Esophagus muscularis mucosa (tissue), 4 donors: ENCODE results near the gene TUBA1B. TPM values are rescaled to one million over a fixed set of nuclear protein-coding genes. Genes with fewer than 3 reads are reported as not detected.

Experiments
- DNase-seq: peaks from one replicate; pipeline ENCODE4 v3.0.0-alpha.2; 2017; ENCODE audit errors: extremely low spot score
- H3K27ac ChIP-seq, 4 donors: fragments of 200-600 bp; sonication (generic); replicated peaks in 1 of 4; 1 replicate in 3 of 4; 2 replicates in 1 of 4; pipeline ENCODE4 v1.5.1; 2016 to 2019; ENCODE audit warnings: mild to moderate bottlenecking in 1 of 4
- H3K27me3 ChIP-seq, 4 donors: fragments of 200-600 bp; sonication (generic); one replicate each; pipeline versions ENCODE4 v1.5.1 to v1.6.0; 2016 to 2019
- H3K36me3 ChIP-seq, 4 donors: fragments of 200-600 bp; sonication (generic); one replicate each; pipeline ENCODE4 v1.5.1; 2016 to 2019
- H3K4me1 ChIP-seq, 4 donors: fragments of 200-600 bp; sonication (generic); one replicate each; pipeline ENCODE4 v1.5.1; 2016 to 2019
- H3K4me3 ChIP-seq, 4 donors: fragments of 200-600 bp; sonication (generic); 1 replicate in 2 of 4; 2 replicates in 2 of 4; pipeline ENCODE4 v1.5.1; 2016 to 2019; ENCODE audit warnings: mild to moderate bottlenecking in 4 of 4, moderate library complexity in 1 of 4
- H3K9me3 ChIP-seq, 4 donors: fragments of 200-600 bp; sonication (generic); 1 replicate in 3 of 4; 2 replicates in 1 of 4; pipeline ENCODE4 v1.5.1; 2016 to 2019
- CTCF ChIP-seq, 3 experiments: fragments of 200-600 bp in 2 of 3; fragments of 450-650 bp in 1 of 3; sonication (generic) in 2 of 3; IDR thresholded peaks; one replicate each; pipeline ENCODE4 v1.5.1; 2017 to 2019; ENCODE audit warnings: antibody characterized with exemption in 3 of 3, mild to moderate bottlenecking in 2 of 3, moderate library complexity in 1 of 3
- EP300 ChIP-seq: sonication (generic); formaldehyde crosslinking; IDR thresholded peaks from one replicate; pipeline ENCODE4 v1.6.1; 2017; ENCODE audit warnings: antibody characterized with exemption
- POLR2A ChIP-seq: fragments of 450-650 bp; IDR thresholded peaks from one replicate; pipeline ENCODE4 v1.6.1; 2017; ENCODE audit warnings: antibody characterized with exemption, moderate library complexity, mild to moderate bottlenecking, low read depth
- POLR2AphosphoS5 ChIP-seq, 2 donors: sonication (generic); formaldehyde crosslinking; IDR thresholded peaks; one replicate each; pipeline ENCODE4 v1.6.1; 2017; ENCODE audit warnings: antibody characterized with exemption in 2 of 2
- WGBS: methylation state at CpG from one replicate; pipeline ENCODE4 v1.1.5; 2018; 5-methylcytosine and 5-hydroxymethylcytosine counted together
- intact Hi-C: fragments of 100-400 bp; cut with DNase I; formaldehyde crosslinking; loops from one replicate; pipeline ENCODE4 v1.15.1; 2023
- total RNA-seq, 4 donors: library from RNA; depleted of rRNA; stranded (reverse); fragments of >200 nt; gene quantifications; one replicate each; pipeline versions ENCODE4 v1.1.0 to v1.2.1, GENCODE V29; 2016

Gene TUBA1B
- total RNA-seq, 4 donors from 2014 or later: 739 to 1,057 (median 846) TPM

- peak overlapping the region; percentile 39 to 54 (median 43) for H3K4me3 ChIP-seq
- H3K4me1 ChIP-seq: peaks cover 42 to 51% (median 49%) of the 10 kb centered on the region in 4 donors
- intact Hi-C loops: no loop called here
- H3K36me3 ChIP-seq: peaks cover 20 to 42% (median 35%) of the 10 kb centered on the region in 4 donors
- peak in 1 of 2 donors; percentile 33 for TF ChIP-seq POLR2AphosphoS5 (IDR thresholded peaks at IDR 0.05)
- no peak for TF ChIP-seq POLR2A
- DNase-seq: no peak
- H3K27ac ChIP-seq: no peak overlapping the region
- peaks cover 0 to 49% (median 43%) of the 10 kb centered on the region in 4 donors for H3K27me3 ChIP-seq
- H3K9me3 ChIP-seq: no peaks in the 10 kb centered on the region
- WGBS: 75% methylated on average over 2 of the region's 2 CpGs
These were observed 36.2 kb downstream of the TUBA1B start for GRCh38 chr12:49094975-49095365.

- peaks cover 0 to 55% (median 48%) of the 10 kb centered on the region in 4 donors for H3K27me3 ChIP-seq
- no peak for DNase-seq
- H3K4me1 ChIP-seq: peaks cover 48 to 57% (median 55%) of the 10 kb centered on the region in 4 donors
- peak within 1 kb of the TSS; percentile 22 to 51 (median 30) for H3K27ac ChIP-seq
- TF ChIP-seq CTCF (IDR thresholded peaks at IDR 0.05) (no peak), POLR2AphosphoS5 (IDR thresholded peaks at IDR 0.05) (peak in 1 of 2 donors; percentile 58), POLR2A (no peak), EP300 (no peak)
- H3K4me3 ChIP-seq: peak within 1 kb of the TSS; percentile 39 to 54 (median 43)
- intact Hi-C loops: no loop called here
- no peaks in the 10 kb centered on the region for H3K9me3 ChIP-seq
- H3K36me3 ChIP-seq: peaks cover 14 to 36% (median 29%) of the 10 kb centered on the region in 4 donors
- 0% methylated on average over 8 of the region's 49 CpGs for WGBS
These were observed 36.8 kb downstream of the TUBA1B start, which contains the start of gene DHH for GRCh38 chr12:49094160-49094974. Gene DHH, minus strand, starts transcription at chr12:49094801. Its CDS starts 289 bp downstream, at chr12:49094512.

GRCh38 chr12:49093792-49094159 is 37.4 kb downstream of the TUBA1B start:
- H3K9me3 ChIP-seq: no peaks in the 10 kb centered on the region
- DNase-seq: no peak
- peaks cover 0 to 60% (median 51%) of the 10 kb centered on the region in 4 donors for H3K27me3 ChIP-seq
- TF ChIP-seq POLR2AphosphoS5 (IDR thresholded peaks at IDR 0.05) (no peak), POLR2A (no peak), EP300 (no peak), CTCF (IDR thresholded peaks at IDR 0.05) (no peak)
- WGBS: 8% methylated on average over 9 of the region's 9 CpGs
- intact Hi-C loops: no loop called here
- peaks cover 11 to 30% (median 23%) of the 10 kb centered on the region in 4 donors for H3K36me3 ChIP-seq
- H3K27ac ChIP-seq: peak overlapping the region in 3 of 4 donors; percentile 23 to 51 (median 36)
- H3K4me3 ChIP-seq: peak overlapping the region; percentile 39 to 54 (median 43)
- peaks cover 53 to 63% (median 61%) of the 10 kb centered on the region in 4 donors for H3K4me1 ChIP-seq

- no peak for DNase-seq
- peaks cover 58 to 72% (median 69%) of the 10 kb centered on the region in 4 donors for H3K4me1 ChIP-seq
- no peak for TF ChIP-seq POLR2A
- TF ChIP-seq EP300: no peak
- no peak for TF ChIP-seq CTCF (IDR thresholded peaks at IDR 0.05)
- peak overlapping the region in 3 of 4 donors; percentile 38 to 52 (median 42) for H3K4me3 ChIP-seq
- H3K27me3 ChIP-seq: peaks cover 0 to 65% (median 51%) of the 10 kb centered on the region in 4 donors
- intact Hi-C loops: no loop called here
- no peaks in the 10 kb centered on the region for H3K9me3 ChIP-seq
- WGBS: 63% methylated on average over 4 of the region's 4 CpGs
- H3K27ac ChIP-seq: peak overlapping the region in 2 of 4 donors; percentile 17 to 62
- H3K36me3 ChIP-seq: peaks cover 11 to 21% (median 15%) of the 10 kb centered on the region in 4 donors
These were observed 38.3 kb downstream of the TUBA1B start for GRCh38 chr12:49092816-49093406.
